K562 (cell line): Measurements from ENCODE around the gene FMOD. TPM values are rescaled to one million over a fixed set of nuclear protein-coding genes. Genes with fewer than 3 reads are reported as not detected.

Experiments used
- CBX5 ChIP-seq: IDR thresholded peaks from 2 replicates; pipeline ENCODE4 v1.6.1; 2014; ENCODE audit warnings: low read depth, borderline replicate concordance
- CEBPB ChIP-seq: fragments of 450-650 bp; IDR thresholded peaks from 2 replicates; pipeline ENCODE4 v1.6.1; 2016; ENCODE audit warnings: missing genetic modification characterization, missing compliant biosample characterization
- FOXA3 ChIP-seq, 2 experiments: fragments of 450-650 bp in 1 of 2; sonication (generic) in 1 of 2; formaldehyde crosslinking; IDR thresholded peaks in 1 of 2; conservative IDR thresholded peaks in 1 of 2; 2 replicates each; pipeline versions ENCODE4 v1.4.0 to v1.8.0; 2020 to 2022; ENCODE audit warnings: mild to moderate bottlenecking in 2 of 2, missing genetic modification reagents in 1 of 2
- HDGF ChIP-seq: fragments of 450-650 bp; IDR thresholded peaks from 2 replicates; pipeline ENCODE4 v1.6.1; 2016
- MCM5 ChIP-seq: fragments of 450-650 bp; IDR thresholded peaks from 2 replicates; pipeline ENCODE4 v1.6.1; 2016; ENCODE audit warnings: low read depth
- MYBL2 ChIP-seq, 2 experiments: fragments of 450-650 bp in 1 of 2; sonication (generic) in 1 of 2; formaldehyde crosslinking in 1 of 2; IDR thresholded peaks; 2 replicates each; pipeline versions ENCODE4 v1.6.1 to v1.8.1; 2017 to 2022; ENCODE audit warnings: borderline replicate concordance in 1 of 2, inconsistent platforms in 1 of 2, low read depth in 1 of 2, mild to moderate bottlenecking in 1 of 2, missing genetic modification reagents in 1 of 2, moderate library complexity in 1 of 2
- NFRKB ChIP-seq: fragments of 450-650 bp; IDR thresholded peaks from 2 replicates; pipeline ENCODE4 v1.6.1; 2016; ENCODE audit warnings: low read depth
- NRF1 ChIP-seq, 2 experiments: fragments of 450-650 bp; IDR thresholded peaks in 1 of 2; conservative IDR thresholded peaks in 1 of 2; 2 replicates each; pipeline ENCODE4 v1.6.1; 2014; ENCODE audit warnings: mild to moderate bottlenecking in 2 of 2
- PRPF4 ChIP-seq: fragments of 200-400 bp; formaldehyde crosslinking; IDR thresholded peaks from one replicate; pipeline ENCODE4 v1.6.1; 2017; ENCODE audit warnings: low read length, low read depth, mild to moderate bottlenecking; ENCODE audit not compliant: insufficient read depth, poor library complexity, severe bottlenecking
- TAF7 ChIP-seq: fragments of 450-650 bp; IDR thresholded peaks from 2 replicates; pipeline ENCODE4 v1.6.1; 2016; ENCODE audit warnings: missing genetic modification characterization, missing compliant biosample characterization
- TAL1 ChIP-seq: fragments of 450-650 bp; IDR thresholded peaks from 2 replicates; pipeline ENCODE4 v1.6.1; 2016; ENCODE audit warnings: mild to moderate bottlenecking
- THRAP3 ChIP-seq: fragments of 450-650 bp; IDR thresholded peaks from 2 replicates; pipeline ENCODE4 v1.6.1; 2016; ENCODE audit warnings: mild to moderate bottlenecking, inconsistent platforms, borderline replicate concordance
- TSC22D4 ChIP-seq: fragments of 450-650 bp; IDR thresholded peaks from 2 replicates; pipeline ENCODE4 v1.6.1; 2016; ENCODE audit warnings: missing genetic modification characterization, missing biosample characterization, control low read depth
- XRCC4 ChIP-seq: IDR thresholded peaks from one replicate; pipeline ENCODE4 v1.6.1; 2011; ENCODE audit not compliant: insufficient read depth, insufficient read length; ENCODE audit errors: extremely low read depth
- ZBTB9 ChIP-seq: fragments of 450-650 bp; formaldehyde crosslinking; IDR thresholded peaks from 2 replicates; pipeline ENCODE4 v1.4.0; 2020; ENCODE audit warnings: mild to moderate bottlenecking, moderate library complexity
- ZNF197 ChIP-seq: fragments of 200-800 bp; sonication (Bioruptor generic); IDR thresholded peaks from 2 replicates; pipeline ENCODE4 v1.6.1; 2016; ENCODE audit warnings: low read depth, missing genetic modification characterization, missing compliant biosample characterization
- ZNF274 ChIP-seq: IDR thresholded peaks from 2 replicates; pipeline ENCODE4 v1.6.1; 2011; ENCODE audit warnings: low read depth, mild to moderate bottlenecking, low read length, moderate library complexity, borderline replicate concordance
- ZNF507 ChIP-seq: conservative IDR thresholded peaks from 2 replicates; pipeline ENCODE4 v1.6.1; 2017; ENCODE audit warnings: missing genetic modification characterization, missing compliant biosample characterization
- polyA plus RNA-seq, 8 experiments: library from polyadenylated mRNA; depleted of rRNA in 4 of 8; stranded (reverse) in 5 of 8; unstranded in 3 of 8; fragments of >200 nt; fragmentation: Nextera tagmentation in 2 of 8; fragmentation: Illumina TruSeq in 1 of 8; extraction: Ambion mirVana in 2 of 8; extraction: Trizol in 1 of 8; gene quantifications; 2 replicates each; pipeline versions ENCODE4 v1.2.1 to v1.2.3, GENCODE V29; 2011 to 2014; ENCODE audit warnings: inconsistent platforms in 1 of 8, missing spikeins in 1 of 8
- total RNA-seq, 7 experiments: library from RNA; depleted of rRNA in 6 of 7; stranded (reverse); fragments of >200 nt in 6 of 7; fragmentation: Illumina TruSeq in 2 of 7; extraction: Trizol in 2 of 7; gene quantifications; 2 replicates each; pipeline versions ENCODE4 v1.2.1 to v1.2.3, GENCODE V29; 2011 to 2021; ENCODE audit warnings: low replicate concordance in 1 of 7
- TF ChIP-seq, protein P1 (sequence below): sonication (generic); formaldehyde crosslinking; IDR thresholded peaks from 2 replicates; pipeline ENCODE4 v1.8.0; 2022; ENCODE audit warnings: mild to moderate bottlenecking, missing genetic modification reagents

FMOD gene
- total and polyA plus RNA-seq, 9 of the 15 experiments (the other 6 are each of a cell fraction or from before 2014, with no cell fraction given): 0.03 to 0.13 (median 0.03) TPM; not detected in 6

- TF ChIP-seq TAL1 (no peak), ZNF197 (no peak), CEBPB (no peak), ZNF507 (tag) (no peak), THRAP3 (no peak), MCM5 (no peak), ZNF274 (no peak), HDGF (0 out of 2 replicates have a peak, but pooled peaks have one; percentile 55), FOXA3 (CRISPR knock-in tag; conservative IDR thresholded peaks at IDR 0.05 in 1 of 2, IDR thresholded peaks at IDR 0.05 in 1 of 2) (no peak), PRPF4 (no peak), TSC22D4 (tag) (no peak), ZBTB9 (CRISPR knock-in tag) (peak; percentile 27; the same call in 1 of the 2 replicates), XRCC4 (no peak), NRF1 (conservative IDR thresholded peaks at IDR 0.05 in 1 of 2, IDR thresholded peaks at IDR 0.05 in 1 of 2) (peak; percentile 63 to 65), NFRKB (no peak), MYBL2 (IDR thresholded peaks at IDR 0.05; ENCODE audit: low read depth) (no peak), MYBL2 (CRISPR knock-in tag; IDR thresholded peaks at IDR 0.05; ENCODE audit: borderline replicate concordance) (no peak), CBX5 (no peak), TAF7 (tag) (0 out of 2 replicates have a peak, but pooled peaks have one; percentile 10)
- TF ChIP-seq, protein P1, sequence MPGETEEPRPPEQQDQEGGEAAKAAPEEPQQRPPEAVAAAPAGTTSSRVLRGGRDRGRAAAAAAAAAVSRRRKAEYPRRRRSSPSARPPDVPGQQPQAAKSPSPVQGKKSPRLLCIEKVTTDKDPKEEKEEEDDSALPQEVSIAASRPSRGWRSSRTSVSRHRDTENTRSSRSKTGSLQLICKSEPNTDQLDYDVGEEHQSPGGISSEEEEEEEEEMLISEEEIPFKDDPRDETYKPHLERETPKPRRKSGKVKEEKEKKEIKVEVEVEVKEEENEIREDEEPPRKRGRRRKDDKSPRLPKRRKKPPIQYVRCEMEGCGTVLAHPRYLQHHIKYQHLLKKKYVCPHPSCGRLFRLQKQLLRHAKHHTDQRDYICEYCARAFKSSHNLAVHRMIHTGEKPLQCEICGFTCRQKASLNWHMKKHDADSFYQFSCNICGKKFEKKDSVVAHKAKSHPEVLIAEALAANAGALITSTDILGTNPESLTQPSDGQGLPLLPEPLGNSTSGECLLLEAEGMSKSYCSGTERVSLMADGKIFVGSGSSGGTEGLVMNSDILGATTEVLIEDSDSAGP (CRISPR knock-in tag): no peak; the same call in 1 of the 2 replicates
These were observed 23.9 kb downstream of the FMOD start (continued) for GRCh38 chr1:203326830-203327683.
